ENCODE measurements around the gene SAMD14. TPM values are rescaled to one million over a fixed set of nuclear protein-coding genes. Genes with fewer than 3 reads are reported as not detected.

SAMD14 gene
- total RNA-seq, 2 experiments from 2014 or later = 0.77 to 1.1 TPM

DNA sequence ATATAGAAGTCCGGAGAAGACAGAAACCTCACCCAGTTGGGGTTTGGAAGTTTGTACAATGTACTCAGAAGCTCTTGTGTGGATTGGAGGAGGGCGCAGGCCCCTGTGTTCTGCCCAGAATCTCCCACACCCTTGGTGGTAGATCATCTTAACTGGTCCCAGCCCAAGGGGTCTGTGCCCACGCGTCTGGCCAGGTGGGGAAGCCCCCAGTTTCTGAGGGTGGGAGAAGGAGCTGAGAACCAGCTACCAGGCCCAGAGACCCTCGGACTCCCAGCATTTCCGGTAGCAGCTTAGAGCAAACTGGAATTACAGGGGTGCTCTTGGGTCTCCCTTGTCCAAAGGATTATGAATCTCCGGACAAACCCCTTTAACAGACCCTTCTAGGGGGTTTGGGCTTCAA is 22.8 kb upstream of the SAMD14 start:
- Mint-ChIP-seq H3K36me3 (ENCODE audit: low read depth) (peaks cover 11% of the 10 kb centered on the region), H3K27ac (peak overlapping the region; percentile 96), H3K4me1 (peaks cover 27% of the 10 kb centered on the region), H3K27me3 (no peaks in the 10 kb centered on the region), H3K4me3 (no peak overlapping the region), H3K9me3 (ENCODE audit: low read depth) (no peaks in the 10 kb centered on the region)
- no peak for DNase-seq
- intact Hi-C loops (cut with DNase I, micrococcal nuclease) = loop anchor here (1.0 to 5.0 kb wide), 2 partner anchors 57 to 475 kb away; partner anchors contain the start of genes PDK2 (in 1 of the 2) and SPOP (in 1 of the 2)
- ATAC-seq = no peak
- POLR2A ChIA-PET = no interaction called here
- CTCF ChIA-PET = interaction anchor here (0.8 to 2.9 kb wide), 10 partner anchors 9 to 85 kb away, joined by 3 to 50 read pairs (median 4); no protein-coding TSS in a partner anchor

DNA sequence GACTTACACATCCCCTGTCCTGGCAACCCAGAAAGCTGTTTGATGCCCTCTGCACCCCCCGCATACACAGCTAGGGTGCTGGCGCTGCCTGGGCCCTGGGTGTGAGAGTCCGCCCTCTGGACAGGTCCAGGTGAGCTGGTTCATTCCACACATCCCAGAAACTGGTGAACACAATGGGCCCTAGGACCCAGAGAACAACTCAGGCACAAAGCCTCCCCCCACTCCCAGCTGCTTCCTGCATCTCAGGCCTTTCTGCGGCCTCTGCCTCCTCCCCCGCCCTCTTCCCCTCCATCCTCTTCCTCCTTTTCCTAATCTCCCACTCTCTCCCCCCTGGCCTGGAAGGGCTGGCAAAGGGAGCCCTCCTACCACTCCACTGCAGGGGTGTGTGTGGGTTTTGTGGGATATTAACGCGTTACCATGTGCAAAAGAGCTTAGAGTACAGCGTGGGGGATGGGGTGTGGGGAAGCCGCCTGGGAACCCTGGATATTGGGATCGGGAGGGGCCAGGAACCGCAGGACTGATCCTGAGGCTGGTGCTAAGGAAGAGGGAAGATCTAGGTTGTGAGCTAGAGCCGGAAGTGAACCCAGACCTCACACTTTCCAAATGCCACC is 22.1 kb upstream of the SAMD14 start:
- H3K4me3 Mint-ChIP-seq = peak overlapping the region; percentile 90
- intact Hi-C loops (cut with DNase I, micrococcal nuclease) = loop anchor here (1.0 to 5.0 kb wide), 7 partner anchors 9 to 960 kb away; partner anchors contain the start of genes PDK2 (in 2 of the 2), EME1 (in 1 of the 2), LUC7L3 (in 1 of the 2) and MRPL27 (in 1 of the 2)
- peaks cover 33% of the 10 kb centered on the region for H3K4me1 Mint-ChIP-seq
- DNase-seq (peak; percentile 72), ATAC-seq (peak; percentile 23)
- H3K27me3 Mint-ChIP-seq = no peaks in the 10 kb centered on the region
- H3K27ac Mint-ChIP-seq = peak overlapping the region; percentile 96
- H3K9me3 Mint-ChIP-seq (ENCODE audit: low read depth) = no peaks in the 10 kb centered on the region
- CTCF ChIA-PET = interaction anchor here (0.6 to 2.9 kb wide), 11 partner anchors 9 to 84 kb away, joined by 3 to 50 read pairs (median 4); no protein-coding TSS in a partner anchor
- POLR2A ChIA-PET = interaction anchor here (0.6 to 0.7 kb wide), 2 partner anchors 12 to 364 kb away, joined by 3 read pairs; no protein-coding TSS in a partner anchor
- peaks cover 15% of the 10 kb centered on the region for H3K36me3 Mint-ChIP-seq (ENCODE audit: low read depth)

DNA sequence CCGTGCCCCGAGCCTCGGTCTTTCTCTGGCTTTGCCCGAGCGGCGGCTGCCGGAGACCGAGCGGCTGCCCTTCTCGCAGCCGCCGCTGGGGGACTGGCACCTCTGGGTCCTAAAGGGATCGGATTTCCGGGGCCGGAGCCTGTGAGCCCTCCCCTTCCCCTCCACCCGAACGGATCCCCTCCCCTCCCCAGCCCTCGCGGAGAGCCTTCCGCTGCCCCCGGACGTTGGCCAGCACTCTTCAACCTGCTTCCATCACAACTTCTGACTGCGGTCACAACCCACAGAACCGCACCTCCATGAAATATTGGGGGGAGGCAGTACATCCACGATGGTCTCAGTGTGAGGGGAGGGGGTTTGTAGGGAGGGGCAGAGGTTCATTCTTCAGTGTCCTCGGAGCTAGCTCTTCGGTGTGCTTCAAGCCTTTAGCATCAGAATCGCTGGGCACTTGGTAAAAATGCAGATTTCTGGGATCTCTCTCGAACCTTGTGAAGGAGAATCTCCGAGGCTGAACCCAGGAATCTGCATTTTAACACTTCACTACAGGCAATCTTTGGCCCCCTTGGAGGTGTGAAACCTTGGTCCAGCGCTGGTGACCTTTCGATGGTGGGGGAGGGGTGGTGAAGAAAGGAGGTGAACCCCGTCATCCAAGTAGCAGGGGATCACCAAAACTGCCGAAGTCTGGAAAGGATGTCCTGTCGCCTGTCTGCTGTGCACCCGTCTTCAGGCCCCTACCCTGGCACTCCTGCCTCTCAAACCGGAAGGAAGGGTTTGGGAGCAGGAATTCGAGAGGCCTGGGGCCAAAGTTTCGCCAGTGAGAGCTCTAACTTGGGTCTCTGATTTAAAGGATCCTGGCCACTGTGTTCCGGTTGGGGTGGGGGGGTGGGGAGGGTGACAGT is 21.3 kb upstream of the SAMD14 start:
- Mint-ChIP-seq H3K4me1 (peaks cover 40% of the 10 kb centered on the region), H3K27me3 (no peaks in the 10 kb centered on the region), H3K9me3 (ENCODE audit: low read depth) (no peaks in the 10 kb centered on the region), H3K4me3 (peak overlapping the region; percentile 90), H3K36me3 (ENCODE audit: low read depth) (peaks cover 18% of the 10 kb centered on the region), H3K27ac (peak overlapping the region; percentile 96)
- DNase-seq = peak; percentile 95
- intact Hi-C loops (cut with DNase I, micrococcal nuclease) = loop anchor here (1.0 to 5.0 kb wide), 7 partner anchors 10 to 959 kb away; partner anchors contain the start of genes EME1 (in 1 of the 2), LUC7L3 (in 1 of the 2), MRPL27 (in 1 of the 2) and PDK2 (in 1 of the 2)
- POLR2A ChIA-PET = interaction anchor here (0.7 kb wide), 1 partner anchor 13 kb away, joined by 3 read pairs; no protein-coding TSS in a partner anchor
- CTCF ChIA-PET = interaction anchor here (1.1 to 2.9 kb wide), 7 partner anchors 10 to 84 kb away, joined by 3 to 50 read pairs (median 9); no protein-coding TSS in a partner anchor
- ATAC-seq = peak; percentile 66

- ChIA-PET POLR2A (no interaction called here), CTCF (interaction anchor here (0.7 to 2.9 kb wide), 6 partner anchors 11 to 270 kb away, joined by 3 to 50 read pairs (median 7); partner anchors contain the start of gene TMEM92)
- Mint-ChIP-seq H3K4me3 (peak within 1 kb of the TSS; percentile 90), H3K27ac (peak within 1 kb of the TSS; percentile 96), H3K4me1 (peaks cover 46% of the 10 kb centered on the region), H3K9me3 (ENCODE audit: low read depth) (no peaks in the 10 kb centered on the region), H3K36me3 (ENCODE audit: low read depth) (peaks cover 18% of the 10 kb centered on the region), H3K27me3 (no peaks in the 10 kb centered on the region)
- intact Hi-C loops (cut with DNase I, micrococcal nuclease) = loop anchor here (1.0 to 5.0 kb wide), 7 partner anchors 11 to 958 kb away; partner anchors contain the start of genes EME1 (in 1 of the 2), LUC7L3 (in 1 of the 2), MRPL27 (in 1 of the 2) and PDK2 (in 1 of the 2)
- ATAC-seq = peak; percentile 2
- no peak for DNase-seq
Measured at GRCh38 chr17:50150354-50151040, 20.5 kb upstream of the SAMD14 start, which contains the start of gene PPP1R9B. Gene PPP1R9B (minus strand): TSS chr17:50150677. CDS start chr17:50150513, 164 bp downstream.

DNA sequence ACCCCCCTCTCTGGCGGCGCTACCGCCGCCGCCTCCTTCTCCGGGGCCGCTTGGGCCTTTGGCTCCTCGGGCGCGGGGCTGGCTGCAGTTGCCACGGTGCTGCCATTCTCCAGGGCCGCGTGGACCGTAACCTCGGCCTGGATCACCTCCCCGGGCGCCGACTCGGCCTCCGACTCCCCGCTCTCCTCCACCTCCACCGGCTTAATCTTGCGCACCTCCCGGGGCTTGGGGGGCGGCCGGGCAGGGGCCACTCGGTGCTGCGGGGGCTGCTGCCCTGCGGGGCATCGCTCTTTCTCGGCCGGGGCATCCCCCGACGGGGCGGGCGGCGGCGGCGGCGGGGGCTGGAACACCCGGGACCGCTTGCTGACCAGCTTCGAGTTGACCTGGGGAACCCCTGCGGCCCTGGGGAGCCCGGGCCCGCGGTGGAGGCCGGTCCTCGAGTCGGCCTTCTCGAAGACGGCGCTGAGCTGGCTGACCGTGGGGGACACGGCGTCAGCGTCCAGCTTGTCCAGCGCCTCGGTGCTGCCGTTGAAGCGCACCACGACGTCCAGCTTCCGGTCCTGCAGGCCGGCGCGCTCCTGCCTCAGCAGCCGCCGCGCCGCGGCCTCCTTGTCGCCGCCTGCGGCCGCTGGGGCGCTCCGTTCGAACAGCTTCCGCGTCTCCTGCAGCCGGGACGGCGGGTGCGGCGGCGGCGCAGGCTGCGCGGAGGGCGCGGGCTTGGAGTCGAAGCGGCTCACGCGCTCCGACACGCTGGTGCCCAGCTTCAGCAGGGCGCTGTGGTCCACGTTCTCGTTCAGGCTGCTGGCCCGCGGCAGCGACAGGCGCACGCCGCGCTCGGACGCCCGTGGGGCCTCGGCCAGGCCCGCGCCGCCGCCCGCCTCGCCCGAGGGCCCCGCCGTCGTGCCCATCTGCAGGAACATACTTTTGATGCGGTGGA is 19.7 kb upstream of the SAMD14 start:
- H3K9me3 Mint-ChIP-seq (ENCODE audit: low read depth) = no peaks in the 10 kb centered on the region
- POLR2A ChIA-PET = interaction anchor here (0.5 kb wide), 1 partner anchor 90 kb away, joined by 6 read pairs; no protein-coding TSS in a partner anchor
- no peaks in the 10 kb centered on the region for H3K27me3 Mint-ChIP-seq
- DNase-seq (peak; percentile 75), ATAC-seq (no peak)
- CTCF ChIA-PET = interaction anchor here (0.7 to 2.3 kb wide), 9 partner anchors 10 to 271 kb away, joined by 3 to 13 read pairs (median 5); partner anchors contain the start of gene TMEM92
- intact Hi-C loops (cut with DNase I, micrococcal nuclease) = loop anchor here in 1 of 2 experiments (1.0 to 5.0 kb wide), 5 partner anchors 197 to 717 kb away; partner anchors contain the start of genes EME1, LUC7L3, MRPL27 and SPOP
- H3K4me3 Mint-ChIP-seq = peak overlapping the region; percentile 90
- H3K36me3 Mint-ChIP-seq (ENCODE audit: low read depth) = peaks cover 21% of the 10 kb centered on the region
- H3K4me1 Mint-ChIP-seq = peaks cover 46% of the 10 kb centered on the region
- H3K27ac Mint-ChIP-seq = peak overlapping the region; percentile 81

GRCh38 chr17:50149091-50149416 is 19.1 kb upstream of the SAMD14 start:
- H3K36me3 Mint-ChIP-seq (ENCODE audit: low read depth) = peaks cover 27% of the 10 kb centered on the region
- H3K9me3 Mint-ChIP-seq (ENCODE audit: low read depth) = no peaks in the 10 kb centered on the region
- H3K4me1 Mint-ChIP-seq = peaks cover 46% of the 10 kb centered on the region
- H3K4me3 Mint-ChIP-seq = peak overlapping the region; percentile 90
- POLR2A ChIA-PET = interaction anchor here (0.5 kb wide), 1 partner anchor 91 kb away, joined by 6 read pairs; no protein-coding TSS in a partner anchor
- intact Hi-C loops (cut with DNase I, micrococcal nuclease) = loop anchor here in 1 of 2 experiments (1.0 kb wide), 1 partner anchor 197 kb away; the partner anchor contains the start of gene XYLT2
- CTCF ChIA-PET = interaction anchor here (0.9 to 2.3 kb wide), 7 partner anchors 9 to 55 kb away, joined by 3 to 13 read pairs (median 7); no protein-coding TSS in a partner anchor
- ATAC-seq (no peak), DNase-seq (no peak)
- H3K27ac Mint-ChIP-seq = peak overlapping the region; percentile 81
- H3K27me3 Mint-ChIP-seq = no peaks in the 10 kb centered on the region

- Mint-ChIP-seq H3K27me3 (no peaks in the 10 kb centered on the region), H3K36me3 (ENCODE audit: low read depth) (peaks cover 33% of the 10 kb centered on the region), H3K4me1 (peaks cover 52% of the 10 kb centered on the region), H3K4me3 (peak overlapping the region; percentile 90), H3K27ac (peak overlapping the region; percentile 93), H3K9me3 (ENCODE audit: low read depth) (no peaks in the 10 kb centered on the region)
- DNase-seq (peak; percentile 91), ATAC-seq (peak; percentile 28)
- CTCF ChIA-PET = interaction anchor here (0.6 to 2.3 kb wide), 9 partner anchors 9 to 141 kb away, joined by 3 to 13 read pairs (median 6); partner anchors contain the start of gene PDK2
- POLR2A ChIA-PET = interaction anchor here (1.0 kb wide), 2 partner anchors 9 to 14 kb away, joined by 3 to 4 read pairs; no protein-coding TSS in a partner anchor
- intact Hi-C loops (cut with DNase I, micrococcal nuclease) = loop anchor here (1.0 kb wide), 2 partner anchors 8 to 198 kb away; partner anchors contain the start of gene XYLT2 (in 1 of the 2)
Measured at GRCh38 chr17:50148226-50149090, 18.5 kb upstream of the SAMD14 start.

GRCh38 chr17:50147841-50148225 is 17.9 kb upstream of the SAMD14 start:
- POLR2A ChIA-PET = interaction anchor here (1.0 kb wide), 2 partner anchors 9 to 14 kb away, joined by 3 to 4 read pairs; no protein-coding TSS in a partner anchor
- Mint-ChIP-seq H3K36me3 (ENCODE audit: low read depth) (peaks cover 37% of the 10 kb centered on the region), H3K4me1 (peaks cover 56% of the 10 kb centered on the region)

More at GRCh38 chr17:50147841-50148225, 17.9 kb upstream of the SAMD14 start:
- Mint-ChIP-seq H3K4me3 (peak overlapping the region; percentile 90), H3K27me3 (no peaks in the 10 kb centered on the region), H3K9me3 (ENCODE audit: low read depth) (no peaks in the 10 kb centered on the region), H3K27ac (peak overlapping the region; percentile 93)
- DNase-seq (peak; percentile 57), ATAC-seq (no peak)
- intact Hi-C loops (cut with DNase I, micrococcal nuclease) = loop anchor here in 1 of 2 experiments (1.0 kb wide), 1 partner anchor 8 kb away; no protein-coding TSS in a partner anchor
- CTCF ChIA-PET = interaction anchor here (0.6 to 2.3 kb wide), 8 partner anchors 8 to 140 kb away, joined by 3 to 13 read pairs (median 6); partner anchors contain the start of gene PDK2
